SKM-1 treated with dmso at 0.1 percent for 144 hours (cell line): ENCODE data around the gene CHST3.
"Not testable (repeated sequence)": the region's sequence is repeated elsewhere in the genome, so short reads cannot be mapped to it uniquely, and the experiment has no call there.

Source experiments
- DNase-seq: peaks from one replicate; lab custom pipeline; 2025; ENCODE audit not compliant: unreplicated experiment; lab: John Stamatoyannopoulos, UW

The CHST3 gene

DNA sequence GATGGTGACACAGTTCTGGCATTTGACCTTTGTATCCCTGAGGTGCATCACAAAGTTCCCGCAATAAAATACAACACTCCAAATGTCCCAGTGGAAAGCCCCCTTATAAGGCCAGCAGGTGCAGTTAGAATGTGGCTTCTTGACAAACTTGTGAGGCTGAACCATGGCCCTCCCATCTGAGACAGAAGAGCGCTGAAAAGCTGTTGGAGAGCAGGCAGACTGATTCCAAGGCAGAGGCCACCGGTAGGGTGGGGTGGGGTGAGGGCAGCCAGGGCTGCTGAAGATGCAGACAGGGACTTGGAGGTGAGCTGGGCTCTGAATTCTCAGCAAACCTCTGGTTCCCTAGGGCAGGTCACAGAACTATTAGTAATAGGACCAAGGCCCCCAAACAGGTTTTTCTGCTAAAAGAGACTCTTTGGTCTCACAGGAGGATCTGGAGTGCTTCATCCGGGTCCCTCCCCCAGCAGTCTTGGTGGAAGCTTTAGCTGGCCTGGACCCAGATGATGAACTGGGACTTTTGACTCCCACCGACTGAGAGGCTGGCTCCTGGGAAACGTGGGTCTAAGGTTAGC lies 15.6 kb upstream of the CHST3 start:
- DNase-seq, result no peak

DNA sequence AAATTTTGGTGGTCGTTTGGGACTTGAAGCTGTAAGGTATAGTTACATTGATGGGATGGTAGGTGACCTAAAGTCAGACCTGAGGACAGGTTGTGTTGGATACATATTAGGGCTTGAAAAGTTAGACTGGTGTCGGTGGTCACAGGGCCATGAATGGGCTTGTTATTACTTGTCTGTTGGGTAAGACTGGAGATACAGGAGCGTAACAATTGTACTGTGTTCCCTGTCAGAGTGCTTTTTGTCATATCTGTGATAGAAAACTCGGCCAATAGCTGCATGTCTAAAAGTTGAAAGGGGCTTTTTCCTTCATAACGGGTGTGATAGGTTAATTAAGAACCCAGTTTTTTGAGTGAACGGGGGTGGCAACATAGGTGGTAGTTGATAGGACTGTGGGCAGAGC lies 13.5 kb upstream of the CHST3 start:
- DNase-seq, result no peak

DNA sequence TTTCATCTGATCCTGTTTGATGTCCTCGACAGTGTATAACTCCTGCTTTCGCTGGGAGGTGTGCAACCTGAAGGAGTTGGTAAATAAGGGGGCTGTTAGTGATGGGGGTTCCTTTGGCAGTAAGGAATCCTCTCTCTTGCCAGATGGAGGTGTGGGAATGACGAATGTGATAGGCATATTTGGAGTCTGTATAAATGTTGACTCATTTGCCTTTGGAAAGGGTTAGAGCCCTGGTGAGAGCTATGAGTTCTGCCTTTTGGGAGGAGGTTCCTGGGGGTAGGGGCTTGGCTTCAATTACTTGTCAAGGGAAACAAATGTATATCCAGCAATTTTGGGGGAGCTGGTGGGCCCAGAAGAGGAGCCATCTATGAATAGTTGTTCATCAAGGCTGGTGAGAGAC lies 11.4 kb upstream of the CHST3 start:
- DNase-seq, result no peak

DNA sequence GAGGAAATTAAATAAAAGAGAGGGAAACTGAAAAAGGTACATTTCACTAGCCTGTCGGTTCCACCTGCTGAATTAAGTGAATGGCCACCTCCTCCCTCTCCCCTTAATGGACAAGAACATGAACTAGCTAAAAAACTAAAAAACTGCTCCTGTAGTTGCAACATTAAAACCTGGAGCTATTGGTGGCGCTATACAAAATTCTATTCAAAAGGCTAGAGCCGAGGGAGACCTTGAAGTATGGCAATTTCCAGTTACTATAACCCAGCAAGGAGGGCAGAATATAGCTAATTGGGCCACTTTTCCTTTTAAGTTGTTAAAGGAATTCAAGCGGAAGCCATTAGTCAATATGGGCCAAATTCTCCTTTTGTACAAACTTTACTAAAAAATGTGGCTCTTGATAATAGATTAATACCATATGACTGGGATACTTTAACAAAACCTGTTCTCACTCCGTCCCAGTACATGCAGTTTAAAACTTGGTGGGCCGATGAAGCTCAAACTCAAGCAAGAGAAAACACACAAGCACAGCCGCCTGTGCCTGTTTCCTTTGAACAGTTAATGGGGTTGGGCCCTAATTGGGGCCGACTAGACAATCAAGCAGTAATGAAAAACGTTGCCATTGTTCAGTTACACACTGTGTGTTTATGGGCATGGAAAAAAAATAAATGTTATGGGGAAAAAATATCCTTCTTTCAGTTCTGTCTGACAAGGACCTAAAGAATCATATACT lies 6.5 kb upstream of the CHST3 start:
- DNase-seq, result no peak

DNA sequence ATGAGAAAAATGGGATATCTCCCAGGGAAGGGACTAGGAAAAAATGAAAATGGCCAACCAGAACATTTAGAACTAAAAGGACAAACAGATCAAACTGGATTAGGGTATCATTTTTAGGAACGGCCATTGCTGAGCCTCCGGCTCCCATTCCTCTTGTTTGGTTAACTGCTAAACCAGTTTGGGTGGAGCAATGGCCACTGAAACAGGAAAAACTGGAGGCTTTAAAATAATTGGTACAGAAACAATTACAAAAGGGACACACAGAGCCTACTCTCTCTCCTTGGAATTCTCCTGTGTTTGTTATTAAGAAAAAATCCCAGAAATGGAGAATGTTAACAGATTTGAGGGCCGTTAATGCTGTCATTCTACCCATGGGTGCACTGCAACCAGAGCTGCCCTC lies 4.7 kb upstream of the CHST3 start:
- DNase-seq, result no peak

GRCh38 chr10:71961831-71962230 lies 2.4 kb upstream of the CHST3 start:
- no peak for DNase-seq

DNA sequence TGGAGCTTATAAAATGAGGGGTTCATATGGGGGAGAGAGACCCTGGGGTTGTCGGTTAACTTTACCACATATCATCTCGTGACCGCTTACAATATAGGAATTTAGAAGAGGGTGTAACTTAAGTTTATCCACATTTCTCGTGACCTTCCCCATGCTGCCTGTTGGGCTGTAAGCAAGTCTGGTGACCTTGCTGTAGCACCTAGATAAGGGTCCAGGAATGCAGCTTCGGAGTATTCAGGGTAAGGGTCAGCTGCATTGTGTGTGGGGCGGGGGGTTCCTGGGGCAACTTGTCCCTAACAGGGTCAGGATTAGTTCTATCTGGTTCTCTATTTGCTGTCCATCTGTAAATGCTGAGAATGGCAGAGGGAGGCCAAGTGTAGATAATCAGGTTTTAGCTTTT lies 1.3 kb upstream of the CHST3 start:
- DNase-seq, result no peak

- no peak for DNase-seq
Observed at GRCh38 chr10:71963351-71964097, 671 bp upstream of the CHST3 start.

- no peak for DNase-seq
Observed at GRCh38 chr10:71964743-71965515, 734 bp downstream of the CHST3 start.

DNA sequence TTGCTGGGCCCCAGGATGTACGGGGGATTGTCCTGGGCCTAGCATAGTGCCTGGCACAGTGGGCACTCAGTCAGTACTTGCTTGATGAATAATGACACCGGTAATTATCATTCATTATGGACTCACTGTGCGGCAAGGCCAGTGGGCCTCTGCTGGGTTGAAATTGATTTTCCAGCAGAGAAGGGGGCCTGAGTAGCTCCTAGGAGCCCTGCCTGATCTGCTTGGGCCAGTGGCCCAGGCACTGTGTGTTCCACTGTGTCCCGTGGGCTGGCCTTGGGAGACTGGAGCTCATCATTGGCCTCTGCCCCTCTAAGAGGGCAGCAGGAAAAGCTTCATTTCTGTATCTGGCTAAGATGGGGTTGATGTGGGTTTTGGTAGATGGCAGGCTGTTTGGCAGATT lies 1.4 kb downstream of the CHST3 start:
- no peak for DNase-seq

- no peak for DNase-seq
Observed at GRCh38 chr10:71966046-71967004, 2.1 kb downstream of the CHST3 start.

DNA sequence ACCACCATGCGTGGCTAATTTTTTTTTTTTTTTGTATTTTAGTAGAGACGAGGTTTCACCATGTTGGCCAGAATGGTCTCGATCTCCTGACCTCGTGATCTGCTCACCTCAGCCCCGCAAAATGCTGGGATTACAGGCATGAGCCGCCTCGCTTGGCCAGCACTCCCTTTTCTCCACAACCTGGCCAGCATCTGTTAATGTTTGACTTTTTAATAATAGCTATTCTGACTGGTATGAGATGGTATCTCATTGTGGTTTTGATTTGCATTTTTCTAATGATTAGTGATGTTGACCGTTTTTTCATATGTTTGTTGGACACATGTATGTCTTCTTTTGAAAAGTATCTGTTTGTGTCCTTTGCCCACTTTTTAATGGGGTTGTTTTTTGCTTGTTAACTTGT lies 3.8 kb downstream of the CHST3 start:
- DNase-seq, result not testable (repeated sequence)

DNA sequence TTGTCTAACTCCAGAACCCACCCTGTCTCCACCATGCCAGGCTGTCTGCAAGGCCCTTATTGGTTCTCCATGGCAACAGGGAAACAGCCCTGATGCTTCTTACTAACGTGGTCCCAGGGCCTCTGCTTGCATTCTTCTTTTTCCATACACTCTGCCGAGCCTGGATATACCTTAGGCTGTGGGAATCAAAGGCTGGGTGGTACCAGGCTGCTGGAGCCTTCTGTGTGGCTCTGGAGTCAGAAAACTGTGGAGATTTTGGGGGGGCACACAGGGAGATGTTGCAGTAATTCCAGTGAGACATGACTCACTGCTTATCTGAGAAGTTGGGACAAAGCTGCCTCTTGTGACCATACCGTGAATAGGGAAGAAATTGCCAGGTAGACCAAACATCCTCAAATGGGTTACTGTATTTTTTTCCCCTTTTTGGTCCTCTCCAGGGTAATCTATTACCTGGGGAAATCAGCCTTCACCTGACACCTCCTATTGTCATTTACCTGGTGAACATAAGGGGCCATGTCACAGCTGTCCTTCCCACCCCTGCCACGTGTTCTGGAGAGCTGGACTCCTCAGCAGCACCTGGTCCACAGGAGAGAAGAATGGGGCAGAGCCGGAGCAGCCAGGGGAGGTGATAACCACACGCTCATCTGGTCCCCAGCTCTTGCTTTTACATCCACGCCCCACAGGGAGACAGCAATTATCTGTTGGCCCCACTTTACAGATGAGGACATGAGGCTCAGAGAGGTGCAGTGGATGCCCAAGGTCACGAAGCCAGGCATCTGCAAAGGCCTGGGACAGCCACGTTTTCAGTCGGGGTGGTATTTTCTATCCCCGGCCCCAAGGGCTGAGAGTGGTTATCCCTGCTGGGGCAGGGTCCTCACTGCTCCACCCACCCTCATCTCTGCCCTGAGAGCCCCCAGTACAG lies 4.6 kb downstream of the CHST3 start:
- DNase-seq, result no peak

- no peak for DNase-seq
Observed at GRCh38 chr10:71969929-71970328, 5.7 kb downstream of the CHST3 start.

DNA sequence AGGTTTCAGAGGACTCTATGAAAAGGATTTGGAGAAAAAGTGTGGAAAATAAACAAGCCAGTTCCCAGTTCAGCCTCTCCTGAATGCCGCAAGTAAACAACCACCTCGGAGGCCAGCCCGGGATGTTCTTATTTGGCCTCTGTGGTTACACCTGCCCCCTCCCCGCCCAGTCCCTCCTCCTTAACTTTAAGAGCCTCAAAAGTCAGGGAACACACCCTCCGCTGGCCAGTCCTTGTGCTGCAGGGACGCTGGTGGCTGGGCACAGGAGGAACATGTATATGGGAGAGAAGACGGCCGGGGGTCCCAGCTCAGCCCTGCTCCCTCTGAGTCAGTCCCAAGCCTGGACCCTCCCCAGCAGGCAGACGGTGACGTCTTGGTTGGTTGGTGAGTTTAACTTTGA lies 6.1 kb downstream of the CHST3 start:
- DNase-seq, result no peak

- no peak for DNase-seq
Observed at GRCh38 chr10:71970869-71971268, 6.7 kb downstream of the CHST3 start.

GRCh38 chr10:71971311-71971731 lies 7.1 kb downstream of the CHST3 start:
- no peak for DNase-seq

- DNase-seq, result no peak
Observed at GRCh38 chr10:71971769-71972555, 7.8 kb downstream of the CHST3 start.
